NCI-H128 (cell line): ENCODE results near the gene STAMBP.
"Not testable (repeated sequence)": the region's sequence is repeated elsewhere in the genome, so short reads cannot be mapped to it uniquely, and the experiment has no call there.

Experiments used
- DNase-seq: peaks from one replicate; lab custom pipeline; 2025; ENCODE audit not compliant: unreplicated experiment; lab: John Stamatoyannopoulos, UW

Gene STAMBP

GRCh38 chr2:73885406-73885805, 56.6 kb downstream of the STAMBP start:
- DNase-seq, result no peak

GRCh38 chr2:73886357-73886756, 57.6 kb downstream of the STAMBP start:
- DNase-seq, result no peak

GRCh38 chr2:73887596-73888353, 59.0 kb downstream of the STAMBP start:
- not testable (repeated sequence) for DNase-seq

GRCh38 chr2:73888388-73888787, 59.6 kb downstream of the STAMBP start:
- no peak for DNase-seq

- DNase-seq, result no peak
Measured at GRCh38 chr2:73889206-73889605, 60.4 kb downstream of the STAMBP start.

- DNase-seq, result no peak
Measured at GRCh38 chr2:73890301-73891092, 61.7 kb downstream of the STAMBP start.

GRCh38 chr2:73891276-73891901, 62.6 kb downstream of the STAMBP start:
- DNase-seq, result no peak

GRCh38 chr2:73892631-73893329, 64.0 kb downstream of the STAMBP start, which contains the start of gene ACTG2:
Gene ACTG2, plus strand, starts transcription at chr2:73893008. Its CDS starts 8,304 bp downstream, at chr2:73901312.
- no peak for DNase-seq

- no peak for DNase-seq
Measured at GRCh38 chr2:73893764-73894474, 65.2 kb downstream of the STAMBP start.

- DNase-seq, result no peak
Measured at GRCh38 chr2:73894475-73894850, 65.7 kb downstream of the STAMBP start.

- no peak for DNase-seq
Measured at GRCh38 chr2:73894877-73895276, 66.1 kb downstream of the STAMBP start.

GRCh38 chr2:73895473-73895872, 66.7 kb downstream of the STAMBP start:
- no peak for DNase-seq

- no peak for DNase-seq
Measured at GRCh38 chr2:73896362-73897239, 67.8 kb downstream of the STAMBP start.

- DNase-seq, result no peak
Measured at GRCh38 chr2:73897240-73897583, 68.5 kb downstream of the STAMBP start.

GRCh38 chr2:73897934-73898333, 69.2 kb downstream of the STAMBP start:
- no peak for DNase-seq

- DNase-seq, result no peak
Measured at GRCh38 chr2:73899801-73900336, 71.1 kb downstream of the STAMBP start.

GRCh38 chr2:73901143-73901542, 72.4 kb downstream of the STAMBP start:
- DNase-seq, result no peak

GRCh38 chr2:73902284-73902683, 73.5 kb downstream of the STAMBP start:
- no peak for DNase-seq

GRCh38 chr2:73903313-73903712, 74.6 kb downstream of the STAMBP start:
- no peak for DNase-seq
